Type B pancreatic cell (in vitro differentiated cells): Measurements from ENCODE around the gene MT1E. TPM values are rescaled to one million over a fixed set of nuclear protein-coding genes. Genes with fewer than 3 reads are reported as not detected.
"Not testable (repeated sequence)": the region's sequence is repeated elsewhere in the genome, so short reads cannot be mapped to it uniquely, and the experiment has no call there.

Source experiments
- DNase-seq: peaks from one replicate; pipeline ENCODE4 v3.0.0; 2021; ENCODE audit warnings: mixed read lengths; ENCODE audit not compliant: unreplicated experiment; ENCODE audit errors: extremely low spot score
- H3K27ac Mint-ChIP-seq: 2 replicates; pipeline ENCODE4 v1.8.0; 2021; ENCODE audit warnings: mild to moderate bottlenecking, mixed read lengths
- H3K27me3 Mint-ChIP-seq: 2 replicates; pipeline ENCODE4 v1.8.0; 2021; ENCODE audit warnings: mixed read lengths
- H3K36me3 Mint-ChIP-seq: 2 replicates; pipeline ENCODE4 v1.8.0; 2021; ENCODE audit warnings: mixed read lengths
- H3K4me1 Mint-ChIP-seq: one replicate; pipeline ENCODE4 v1.8.0; 2021; ENCODE audit warnings: mixed read lengths; ENCODE audit not compliant: unreplicated experiment
- H3K4me3 Mint-ChIP-seq: 2 replicates; pipeline ENCODE4 v1.8.0; 2021; ENCODE audit warnings: mild to moderate bottlenecking, mixed read lengths
- H3K9me3 Mint-ChIP-seq: 2 replicates; pipeline ENCODE4 v1.8.0; 2021; ENCODE audit warnings: mixed read lengths
- CTCF ChIP-seq: fragments of 200-600 bp; sonication (generic); conservative IDR thresholded peaks from 2 replicates; pipeline ENCODE4 v1.5.0; 2021; ENCODE audit warnings: antibody characterized with exemption, mild to moderate bottlenecking
- total RNA-seq: library from RNA; stranded (reverse); gene quantifications from 2 replicates; pipeline ENCODE4 v1.2.1, GENCODE V29; 2021; ENCODE audit warnings: low replicate concordance

Gene MT1E
- total RNA-seq, 1 donor from 2014 or later, result 7.8 TPM

- Mint-ChIP-seq H3K4me3 (no peak overlapping the region), H3K9me3 (no peaks in the 10 kb centered on the region), H3K27ac (no peak overlapping the region), H3K27me3 (peaks cover 99% of the 10 kb centered on the region), H3K4me1 (peaks cover 9% of the 10 kb centered on the region), H3K36me3 (no peaks in the 10 kb centered on the region)
- TF ChIP-seq CTCF, result no peak
- no peak for DNase-seq
Measured at GRCh38 chr16:56664506-56664905, 38.9 kb downstream of the MT1E start.

GRCh38 chr16:56665286-56666261 is 40.0 kb downstream of the MT1E start:
- H3K9me3 Mint-ChIP-seq, H3K4me3 Mint-ChIP-seq, DNase-seq, H3K4me1 Mint-ChIP-seq, H3K36me3 Mint-ChIP-seq, H3K27ac Mint-ChIP-seq: not testable (repeated sequence)
- H3K27me3 Mint-ChIP-seq, result peaks cover 99% of the 10 kb centered on the region

DNA sequence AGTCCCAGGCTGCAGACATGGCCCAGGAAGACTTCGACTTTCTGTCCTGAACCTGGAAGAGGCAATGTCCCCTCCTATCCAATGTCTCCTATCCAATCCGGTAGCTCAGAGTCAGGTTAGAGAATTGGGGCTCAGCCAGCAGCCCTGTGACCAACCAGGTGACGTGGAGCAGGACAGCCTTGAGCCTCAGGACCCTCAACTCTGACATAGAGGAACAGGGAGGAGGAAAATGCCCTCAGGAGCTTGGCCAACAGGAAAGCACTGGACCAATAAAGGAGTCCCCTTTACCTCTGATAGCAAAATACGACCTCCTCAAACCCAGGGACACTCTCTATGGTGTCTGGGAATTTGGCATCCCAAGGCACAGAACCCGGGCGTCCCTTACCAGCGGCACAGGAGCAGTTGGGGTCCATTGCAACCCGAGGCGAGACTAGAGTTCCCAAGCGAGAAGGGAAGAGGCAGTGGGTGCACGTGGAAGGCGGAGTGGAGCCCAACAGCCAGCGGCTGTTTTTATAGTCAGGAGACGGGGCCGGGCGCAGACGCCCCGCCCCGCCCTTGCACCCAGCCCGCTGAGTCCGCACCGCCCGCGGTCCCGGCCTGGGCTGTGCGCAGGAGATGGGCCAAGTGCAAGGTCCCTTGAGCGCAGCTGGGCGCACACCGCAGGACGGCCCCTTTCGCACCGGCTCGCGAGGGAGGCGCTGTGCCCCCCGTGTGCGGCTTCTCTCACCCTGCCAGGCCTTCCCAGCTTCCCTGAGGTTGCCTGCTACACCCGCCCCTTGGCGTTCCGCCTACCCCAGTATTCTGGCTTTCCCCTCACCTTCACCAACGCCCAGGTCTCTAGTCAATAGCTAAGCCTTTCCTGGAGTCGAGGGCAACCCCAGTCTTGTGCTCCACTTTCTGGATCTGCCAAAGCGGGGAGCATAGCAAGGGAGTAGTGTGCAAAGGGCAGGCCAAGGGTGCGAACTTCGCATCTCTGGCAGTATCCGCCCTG is 42.3 kb downstream of the MT1E start, which contains the start of gene MT1G:
MT1G (minus strand) TSS at position 485 of the 991 bp plus-strand sequence; CDS start at position 413, 72 bp downstream.
- Mint-ChIP-seq H3K9me3 (no peaks in the 10 kb centered on the region), H3K36me3 (no peaks in the 10 kb centered on the region), H3K4me3 (no peak within 1 kb of the TSS), H3K27ac (no peak within 1 kb of the TSS), H3K4me1 (peaks cover 4% of the 10 kb centered on the region), H3K27me3 (peaks cover 99% of the 10 kb centered on the region)
- no peak for DNase-seq
- no peak for TF ChIP-seq CTCF

- Mint-ChIP-seq H3K27ac (no peak within 1 kb of the TSS), H3K4me1 (peaks cover 2% of the 10 kb centered on the region), H3K27me3 (peaks cover 100% of the 10 kb centered on the region), H3K9me3 (no peaks in the 10 kb centered on the region), H3K4me3 (no peak within 1 kb of the TSS), H3K36me3 (no peaks in the 10 kb centered on the region)
- DNase-seq, result no peak
- TF ChIP-seq CTCF, result no peak
Measured at GRCh38 chr16:56669005-56669839, 43.6 kb downstream of the MT1E start, which contains the start of gene MT1H. MT1H (plus strand) TSS chr16:56669814; CDS start chr16:56669885, 71 bp downstream.

GRCh38 chr16:56669840-56670619 is 44.4 kb downstream of the MT1E start:
- Mint-ChIP-seq H3K27ac (no peak overlapping the region), H3K9me3 (no peaks in the 10 kb centered on the region), H3K36me3 (no peaks in the 10 kb centered on the region), H3K27me3 (peaks cover 100% of the 10 kb centered on the region), H3K4me3 (no peak overlapping the region), H3K4me1 (peaks cover 3% of the 10 kb centered on the region)
- DNase-seq, result no peak
- no peak for TF ChIP-seq CTCF
